Fibroblast of the conjunctiva (primary cell): ENCODE measurements around the gene BCAR3.
"Not testable (repeated sequence)": the region's sequence is repeated elsewhere in the genome, so short reads cannot be mapped to it uniquely, and the experiment has no call there.

Experiments
- DNase-seq: peaks from one replicate; pipeline ENCODE4 v3.0.0-alpha.2; 2010; ENCODE audit warnings: low read depth

The BCAR3 gene

DNA sequence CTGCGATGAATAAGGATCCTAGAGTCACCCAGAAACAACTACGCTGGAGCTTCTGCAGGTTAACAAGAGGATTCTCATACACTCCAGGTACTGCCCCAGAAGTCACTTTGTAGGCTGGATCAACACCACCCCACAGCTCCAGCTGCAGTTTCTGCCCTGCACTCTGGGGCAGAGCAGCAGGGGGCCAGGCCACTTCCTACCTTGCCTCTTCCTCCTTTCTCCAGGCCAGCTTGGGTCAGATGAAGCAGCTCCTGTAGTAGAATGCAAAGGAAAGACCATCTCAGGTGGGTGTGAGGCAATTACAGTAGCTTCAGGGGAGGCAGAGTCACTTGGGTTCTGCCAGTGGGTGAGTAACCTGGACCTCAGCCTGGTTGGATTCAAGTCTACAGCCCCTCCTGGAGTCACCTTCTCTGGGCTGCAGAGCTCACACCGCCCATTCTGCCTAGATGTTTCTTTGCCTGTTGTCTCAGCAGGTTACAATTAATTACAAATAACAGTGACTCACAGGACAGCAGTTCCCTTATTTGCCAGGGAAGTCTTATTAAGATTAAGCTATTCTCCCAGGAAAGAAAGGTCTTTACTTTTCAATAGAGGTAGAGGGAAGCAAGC lies 24.4 kb upstream of the BCAR3 start:
- DNase-seq: no peak

DNA sequence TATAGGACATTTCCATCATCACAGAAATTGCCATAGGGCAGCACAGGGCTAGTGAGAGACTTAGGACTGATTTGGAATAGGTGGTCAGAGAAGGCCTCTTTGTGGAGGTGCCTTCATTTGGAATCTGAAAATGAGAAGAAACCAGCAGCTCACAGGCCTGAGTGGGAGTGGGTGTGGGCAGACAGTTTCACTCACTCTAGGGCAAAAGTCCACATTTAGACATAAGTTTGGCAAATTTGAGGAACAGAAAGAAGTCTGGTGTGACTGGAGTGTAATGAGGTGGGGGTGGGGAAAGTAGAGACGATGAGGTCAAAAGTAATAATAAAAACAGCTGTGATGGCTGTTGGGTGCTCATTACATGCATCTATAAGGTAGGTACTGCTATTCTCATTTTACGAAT lies 22.4 kb upstream of the BCAR3 start:
- no peak for DNase-seq

DNA sequence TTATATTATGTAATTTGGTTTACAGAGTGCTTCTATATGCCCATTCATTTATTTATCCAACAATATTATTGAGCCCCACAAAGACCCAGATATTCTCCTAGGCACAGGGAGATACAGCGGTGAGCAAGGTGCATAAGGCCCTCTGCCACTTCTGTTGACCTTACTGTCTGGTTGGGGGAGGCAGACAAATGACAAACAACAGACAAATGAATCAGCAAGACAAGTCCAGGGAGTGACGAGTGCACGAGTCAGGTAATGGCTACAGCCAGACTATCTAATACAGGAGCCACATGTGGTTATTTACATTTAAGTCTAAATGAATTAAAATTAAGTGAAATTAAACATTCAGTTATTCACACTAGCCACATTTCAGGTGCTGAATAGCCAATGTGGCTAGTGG lies 22.0 kb upstream of the BCAR3 start:
- DNase-seq: no peak

DNA sequence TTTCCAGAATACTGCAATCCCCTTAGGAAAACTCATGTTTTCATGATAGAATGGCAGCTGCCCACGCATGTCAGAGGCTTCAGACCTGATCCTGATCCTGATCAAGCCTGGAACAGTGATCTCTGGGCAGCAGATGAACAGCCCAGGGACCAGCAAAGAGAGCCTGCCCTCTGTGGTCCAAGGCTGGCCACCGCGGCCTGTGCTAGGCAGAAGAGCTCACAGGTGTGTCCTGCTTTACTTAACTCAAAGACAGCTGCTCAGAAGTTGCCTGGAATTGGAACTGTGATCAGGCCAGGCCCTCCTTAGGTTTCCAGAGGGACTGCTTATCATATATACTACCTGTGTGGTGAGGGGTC lies 21.2 kb upstream of the BCAR3 start:
- no peak for DNase-seq

DNA sequence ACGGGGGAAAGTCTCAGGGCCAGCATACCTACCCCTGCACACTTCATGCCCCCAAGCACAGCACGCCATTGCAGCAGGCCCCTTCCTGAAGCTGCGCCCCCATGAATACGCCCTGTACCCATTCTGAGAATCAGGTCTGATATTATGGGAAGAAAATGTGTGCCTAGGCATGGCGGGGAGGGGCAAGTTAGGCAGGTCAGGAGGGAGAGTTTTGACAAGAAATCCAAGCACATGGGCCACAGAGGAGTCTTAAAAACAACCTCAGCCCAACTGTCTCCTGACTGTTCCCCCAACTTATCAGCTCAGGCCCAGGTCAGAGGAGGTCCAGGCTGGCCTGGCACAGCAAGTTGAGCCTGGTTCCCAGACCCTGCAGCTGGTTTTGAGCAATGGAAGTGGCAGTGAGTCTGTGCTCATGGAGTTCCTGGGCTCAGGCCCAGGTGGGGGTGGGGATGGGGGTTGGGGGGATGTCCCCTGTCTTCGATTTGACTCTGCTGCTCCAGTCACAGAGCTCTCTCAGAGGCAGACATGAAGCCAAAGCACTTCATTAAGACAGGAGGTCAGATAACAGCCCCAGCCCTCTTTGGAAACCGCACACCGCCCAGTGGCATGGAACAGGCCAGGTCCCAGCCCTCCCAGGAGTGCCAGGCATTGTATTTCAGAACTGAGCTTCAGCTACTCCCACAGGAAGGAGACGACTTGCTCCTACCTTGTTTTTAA lies 20.6 kb upstream of the BCAR3 start:
- no peak for DNase-seq

DNA sequence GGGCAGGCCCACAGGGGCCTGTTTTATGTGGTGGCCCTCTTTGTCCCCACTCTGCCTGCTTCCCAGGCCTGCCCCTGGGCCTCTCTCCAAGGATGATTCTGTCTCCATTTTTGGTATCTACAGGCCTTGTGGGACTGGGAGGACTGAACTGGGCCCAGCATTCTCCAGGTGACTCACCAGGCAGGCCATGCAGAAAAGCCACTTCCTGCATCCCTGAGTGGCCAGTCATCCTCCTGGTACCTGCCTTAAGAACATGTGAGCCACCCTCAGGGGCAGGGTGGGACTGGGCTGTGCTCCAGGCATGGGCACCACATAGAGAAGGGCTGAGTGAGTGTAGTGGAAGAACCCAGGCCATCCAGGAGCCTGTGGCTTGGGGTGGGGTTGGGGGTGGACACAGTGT lies 20.0 kb upstream of the BCAR3 start:
- DNase-seq: peak; percentile 84

DNA sequence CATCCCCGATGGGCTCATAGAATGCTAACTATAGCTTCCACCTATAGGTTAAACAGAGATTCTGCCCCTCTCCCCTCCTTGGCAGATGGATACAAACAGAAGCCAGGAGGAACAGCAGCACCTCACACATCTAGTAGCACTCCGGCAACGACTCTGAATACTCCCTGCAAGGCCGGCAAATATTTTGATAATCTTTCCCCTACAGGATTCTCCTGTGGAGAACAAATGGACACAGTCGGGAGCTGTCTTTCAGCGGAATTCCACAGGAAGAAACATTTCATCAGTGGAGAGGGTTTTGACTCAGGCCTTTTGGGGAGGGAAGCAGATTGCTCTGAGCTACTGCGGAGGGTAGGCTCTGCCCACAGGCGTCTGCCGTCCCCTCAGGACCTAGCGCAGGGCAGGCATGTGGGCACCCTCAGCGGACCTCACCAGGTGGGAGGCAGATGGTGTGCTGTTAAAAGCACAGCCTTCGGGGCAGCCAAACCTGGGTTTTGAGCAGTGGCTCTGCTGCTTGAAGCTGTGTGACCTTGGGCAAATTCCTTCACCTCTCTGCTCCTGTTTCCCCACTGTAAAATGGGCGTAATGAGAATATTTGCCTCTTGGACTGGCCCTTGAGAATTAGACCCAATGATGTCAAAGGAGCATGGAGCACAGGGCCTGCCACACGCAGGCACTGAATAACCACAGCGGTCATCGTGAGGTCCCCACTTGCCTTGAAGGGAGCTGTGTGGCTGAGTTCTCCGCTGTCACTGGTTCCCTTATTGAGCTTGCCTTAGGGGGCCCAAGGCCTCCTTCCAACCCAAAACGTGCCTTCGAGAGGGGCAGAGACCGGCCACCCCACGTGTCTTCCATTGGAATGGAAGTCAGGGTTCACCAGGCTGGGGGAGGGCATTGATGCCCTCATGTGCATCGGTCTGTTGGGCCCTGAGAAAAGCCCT lies 19.2 kb upstream of the BCAR3 start:
- no peak for DNase-seq

DNA sequence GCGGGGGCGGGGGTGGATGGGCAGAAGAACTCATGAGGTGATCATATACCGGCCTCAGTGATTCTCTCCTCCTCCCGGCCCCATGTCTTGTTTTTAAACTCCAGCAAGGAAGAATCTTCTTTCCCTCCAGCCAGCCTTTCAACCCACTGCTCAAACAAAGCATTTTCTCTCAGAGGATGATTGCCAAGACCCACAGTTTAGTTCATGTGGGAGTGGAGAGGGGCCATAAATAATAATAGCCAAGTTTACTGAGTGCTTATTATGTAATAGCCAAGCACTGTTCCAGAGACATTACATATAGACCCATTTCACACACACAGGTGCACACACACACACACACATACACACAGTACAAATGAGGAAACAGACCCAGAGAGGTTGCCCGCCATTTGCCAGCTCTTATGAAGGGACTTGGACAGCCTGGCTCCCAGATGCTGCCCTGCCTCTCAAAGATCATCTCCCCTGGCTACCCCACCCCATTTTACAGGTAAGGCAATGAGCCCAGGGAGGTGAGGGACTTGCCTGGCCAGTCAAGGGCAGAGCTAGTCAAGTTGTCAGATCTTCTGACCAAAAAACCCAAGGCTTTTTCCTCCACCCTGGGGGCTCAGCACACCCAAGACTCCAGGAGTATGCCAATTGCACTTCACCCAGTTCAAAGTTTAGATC lies 18.0 kb upstream of the BCAR3 start:
- no peak for DNase-seq

DNA sequence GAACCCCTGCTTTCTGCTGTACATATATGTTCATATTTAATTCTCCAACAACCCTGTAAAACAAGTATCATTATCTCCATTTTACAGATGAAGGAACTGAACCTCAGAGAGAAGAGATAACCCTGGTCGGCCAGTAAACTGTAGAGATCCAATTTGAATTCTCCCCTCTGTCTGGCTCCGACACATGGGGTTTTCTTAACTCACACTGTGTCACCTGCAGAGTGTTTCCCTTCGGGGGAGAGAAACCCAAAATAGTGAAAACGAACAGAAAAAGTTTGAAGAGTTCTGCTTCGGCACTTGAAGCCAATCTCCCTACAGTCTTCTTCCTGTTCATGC lies 17.4 kb upstream of the BCAR3 start:
- DNase-seq: no peak

DNA sequence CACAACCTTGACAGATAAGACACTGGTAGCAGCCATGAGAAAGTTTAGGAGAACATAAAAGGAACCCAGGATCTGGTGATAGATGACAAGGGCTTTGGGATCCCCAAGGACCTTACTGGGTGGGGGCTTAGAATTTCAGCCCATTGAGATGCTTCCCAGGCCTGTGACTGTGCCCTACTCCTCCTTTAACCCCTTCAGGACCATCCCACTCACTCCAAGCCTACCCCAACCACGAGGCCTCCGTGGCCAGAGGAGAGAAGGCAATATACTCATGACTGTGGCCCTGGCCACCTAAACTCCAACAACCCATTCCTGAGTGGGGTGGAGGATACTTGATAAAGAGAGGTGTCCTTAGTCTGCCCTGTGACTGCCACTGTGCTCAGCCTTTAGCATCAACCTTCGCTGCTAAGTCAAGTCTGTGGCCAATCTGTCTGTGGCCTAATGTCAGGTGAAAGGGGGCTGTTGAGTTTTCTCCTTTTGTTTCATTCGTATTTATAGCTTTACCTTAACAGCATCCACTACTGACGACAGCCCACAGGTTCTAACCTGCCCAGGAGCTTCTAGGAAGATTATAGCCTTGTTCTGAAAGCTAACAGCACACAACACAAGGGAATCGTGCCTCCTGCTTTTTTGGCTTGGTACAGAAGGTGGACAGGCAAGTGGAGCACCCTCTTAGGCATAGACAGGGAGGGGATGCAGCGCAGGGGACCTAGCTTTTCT lies 16.9 kb upstream of the BCAR3 start:
- DNase-seq: no peak

DNA sequence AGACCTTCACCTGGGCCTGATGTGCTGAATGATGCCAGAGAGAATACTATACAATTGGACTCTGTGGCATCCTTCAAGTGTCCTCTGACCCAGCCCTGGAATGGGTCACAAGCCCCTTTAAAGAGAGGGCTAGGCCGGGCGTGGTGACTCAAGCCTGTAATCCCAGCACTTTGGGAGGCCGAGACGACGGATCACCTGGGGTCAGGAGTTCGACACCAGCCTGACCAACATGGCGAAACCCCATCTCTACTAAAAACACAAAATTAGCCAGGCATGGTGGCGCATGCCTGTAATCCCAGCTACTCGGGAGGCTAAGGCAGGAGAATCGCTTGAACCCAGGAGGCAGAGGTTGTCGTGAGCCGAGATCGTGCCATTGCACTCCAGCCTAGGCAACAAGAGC lies 15.9 kb upstream of the BCAR3 start:
- not testable (repeated sequence) for DNase-seq

DNA sequence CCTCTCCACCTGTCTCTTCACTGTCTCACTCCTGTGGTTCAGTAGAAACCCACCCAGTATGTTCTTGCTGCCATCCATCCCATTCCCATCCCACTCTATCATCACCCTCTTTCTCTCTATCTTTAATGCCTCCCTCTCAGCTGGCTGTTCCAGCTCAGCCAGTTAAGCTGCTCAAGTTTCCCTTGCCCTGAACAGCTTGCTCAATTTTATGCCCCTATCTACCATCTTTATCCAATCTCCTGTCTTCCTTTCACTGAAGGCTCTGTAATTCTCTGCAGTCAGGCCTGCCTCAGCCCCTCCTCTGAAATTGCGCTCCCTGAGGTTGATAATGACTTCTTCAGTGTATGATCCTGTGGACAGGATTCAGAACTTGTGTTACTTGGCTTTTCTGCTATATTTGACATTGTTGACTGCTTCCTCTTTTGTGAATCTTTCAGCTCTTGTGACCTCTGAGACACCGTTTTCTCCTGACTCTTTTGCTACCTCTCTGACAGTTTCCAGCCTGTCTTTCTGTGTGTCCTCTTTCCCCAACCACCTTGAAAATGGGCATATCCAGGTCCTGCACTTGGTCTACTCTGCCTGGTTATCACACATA lies 13.9 kb upstream of the BCAR3 start:
- no peak for DNase-seq

DNA sequence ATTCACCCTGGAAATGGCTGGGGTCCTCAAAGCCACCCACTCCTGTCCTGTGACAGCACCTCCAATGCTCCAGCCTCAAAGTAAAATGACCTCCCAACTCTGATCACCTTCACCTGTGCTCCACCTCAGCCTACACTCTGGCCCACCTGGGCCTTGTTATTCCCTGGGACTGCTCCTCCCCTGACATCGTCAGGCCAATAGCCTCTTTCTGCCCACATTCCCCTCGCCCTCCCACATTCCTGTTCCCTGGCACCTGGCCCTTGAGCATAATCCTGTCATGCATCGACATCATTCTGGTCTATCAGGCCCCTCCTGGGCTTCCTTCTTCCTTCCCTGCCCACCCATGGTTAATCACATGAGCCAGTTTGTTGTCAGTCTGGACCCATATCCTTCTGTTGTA lies 13.2 kb upstream of the BCAR3 start:
- no peak for DNase-seq

DNA sequence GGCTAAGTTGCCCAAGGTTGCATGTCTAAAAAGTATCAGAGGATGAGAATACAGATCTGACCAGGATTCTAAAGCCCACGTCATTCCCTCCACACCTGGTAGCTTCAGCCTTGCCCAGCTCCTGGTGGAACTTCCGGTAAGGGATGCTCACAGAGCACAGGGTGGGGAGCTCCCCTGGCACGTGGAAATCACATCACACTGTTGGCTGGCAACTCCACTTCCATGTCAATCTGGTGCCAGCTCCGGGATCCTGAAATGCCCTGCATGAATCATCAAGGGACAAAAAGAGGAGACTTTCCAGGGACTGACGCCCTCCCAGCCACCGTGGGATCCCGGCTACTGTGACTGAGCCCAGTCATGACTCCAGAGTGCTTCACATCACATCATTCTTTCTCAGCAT lies 12.4 kb upstream of the BCAR3 start:
- no peak for DNase-seq

DNA sequence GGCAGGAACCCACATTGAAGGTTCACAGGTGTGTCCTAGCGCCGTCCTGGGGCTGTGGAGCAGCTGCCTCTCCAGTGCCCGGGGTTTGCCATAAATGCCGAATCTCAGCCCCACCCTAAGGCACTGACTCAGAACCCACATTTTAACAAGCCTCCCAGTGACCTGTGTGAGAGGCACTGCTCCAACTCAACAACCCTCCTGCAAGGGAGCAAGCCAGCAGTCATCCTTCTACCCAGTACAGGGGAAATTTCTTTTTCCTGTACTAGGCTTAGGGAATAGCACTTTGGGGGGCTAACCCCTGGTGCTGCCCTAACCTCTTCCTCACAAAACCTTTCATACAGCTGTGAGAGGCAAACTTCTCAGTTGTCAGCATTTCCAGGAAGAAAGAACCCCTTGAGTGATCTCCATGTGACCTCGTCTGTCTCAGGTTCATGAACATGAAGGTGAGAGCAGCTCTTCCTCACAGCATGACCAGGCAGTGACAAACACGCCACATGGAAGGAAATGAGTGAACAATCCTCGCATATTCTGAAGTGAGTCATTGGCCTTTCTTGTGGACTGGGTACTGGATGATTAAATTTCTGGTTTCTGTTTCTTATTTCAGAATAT lies 11.4 kb upstream of the BCAR3 start:
- DNase-seq: no peak

DNA sequence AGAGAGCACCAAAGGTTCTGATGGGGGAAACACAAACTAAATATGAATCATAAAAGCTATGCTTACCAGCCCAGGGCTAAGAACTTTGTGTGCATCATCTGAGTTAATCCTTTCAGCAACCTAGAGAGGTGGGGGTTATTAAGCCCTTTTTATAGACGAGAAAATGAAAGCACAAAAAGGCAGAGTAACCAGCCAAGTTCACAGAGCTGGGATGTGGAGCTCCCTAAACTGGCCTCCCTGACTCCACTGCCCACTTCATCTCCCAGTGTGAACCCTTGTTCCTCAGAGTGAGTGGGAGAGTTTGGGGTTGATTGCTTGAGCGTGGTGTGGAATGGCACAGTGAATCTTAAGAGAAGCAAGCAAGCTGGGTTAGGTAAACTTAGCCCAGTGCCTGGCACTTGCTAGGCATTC lies 10.8 kb upstream of the BCAR3 start:
- no peak for DNase-seq

DNA sequence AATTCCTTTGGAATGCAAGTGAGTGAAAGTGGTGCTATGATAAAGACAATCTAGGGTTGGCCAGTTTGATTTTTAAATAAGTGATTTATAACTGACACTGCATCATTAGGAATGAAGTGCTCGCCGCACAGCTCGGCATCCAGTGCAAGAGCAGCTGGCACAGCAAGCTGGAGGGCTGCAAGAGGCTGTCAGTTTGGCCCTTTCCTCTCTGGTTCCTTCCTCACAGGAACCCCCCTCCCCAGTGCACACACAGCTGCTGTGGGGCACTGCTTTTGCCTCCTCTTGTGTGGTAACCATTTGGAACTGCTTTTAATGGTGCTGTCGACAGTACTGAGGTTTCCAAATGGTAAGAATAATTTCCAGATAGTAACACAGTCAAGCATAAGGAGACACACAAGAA lies 10.4 kb upstream of the BCAR3 start:
- DNase-seq: no peak

DNA sequence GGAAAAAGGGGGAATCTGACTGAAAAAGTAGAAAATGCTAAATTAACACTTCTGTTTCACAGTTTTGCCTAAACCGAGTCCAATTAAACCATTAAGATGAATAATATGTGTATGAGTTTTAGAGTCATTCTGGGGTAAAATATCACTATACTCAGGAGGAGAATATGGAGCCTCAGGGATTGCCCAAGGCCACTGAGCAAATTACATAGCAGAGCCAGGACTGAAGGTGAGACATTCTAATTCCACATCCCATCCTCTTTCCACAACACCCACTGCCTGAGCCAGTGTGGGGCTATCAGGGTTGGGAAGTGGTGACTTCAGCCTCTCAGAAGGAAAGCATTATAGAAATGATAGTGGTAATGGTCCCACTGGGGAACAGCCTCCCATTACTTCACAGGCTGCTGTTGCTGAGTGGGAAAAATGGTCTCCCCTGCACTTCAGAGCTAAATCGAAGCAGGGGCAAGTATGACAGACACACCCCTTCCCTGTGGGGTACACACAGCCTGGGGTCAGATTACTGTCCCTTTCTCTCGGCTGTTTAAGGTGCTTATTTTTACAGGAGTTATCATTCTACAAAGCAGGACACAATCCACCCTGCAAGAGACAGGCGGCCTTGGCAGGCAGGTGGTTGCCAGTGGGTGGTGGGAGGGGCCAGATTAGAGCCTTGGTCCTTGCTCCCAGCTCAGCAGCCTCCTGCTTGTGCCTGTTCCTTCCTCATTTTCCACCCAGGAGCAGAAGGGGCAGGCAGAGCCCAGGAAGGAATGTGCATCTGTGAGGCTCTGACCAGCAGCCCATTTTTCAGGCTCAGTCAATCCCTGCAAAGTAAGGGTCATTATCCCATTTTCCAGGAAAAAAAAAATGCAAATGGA lies 9.5 kb upstream of the BCAR3 start:
- no peak for DNase-seq

DNA sequence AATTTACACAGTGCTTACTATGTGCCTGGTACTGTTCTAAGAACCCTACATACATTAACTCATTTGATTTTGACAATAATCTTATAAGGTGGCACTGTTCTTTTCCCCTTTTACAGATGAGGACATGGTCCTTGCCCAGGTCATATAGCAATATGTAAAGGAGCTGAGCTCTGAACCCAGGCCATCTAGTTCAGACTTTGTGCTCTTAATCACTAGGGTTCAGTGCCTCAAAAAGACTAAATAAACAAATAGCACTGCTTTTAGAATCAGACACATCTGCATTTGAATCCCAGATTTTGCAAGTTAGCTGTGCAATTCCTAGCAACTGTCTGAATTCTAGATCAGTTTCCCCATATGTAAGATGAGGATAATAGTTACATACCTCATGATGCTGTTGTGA lies 8.7 kb upstream of the BCAR3 start:
- DNase-seq: no peak

DNA sequence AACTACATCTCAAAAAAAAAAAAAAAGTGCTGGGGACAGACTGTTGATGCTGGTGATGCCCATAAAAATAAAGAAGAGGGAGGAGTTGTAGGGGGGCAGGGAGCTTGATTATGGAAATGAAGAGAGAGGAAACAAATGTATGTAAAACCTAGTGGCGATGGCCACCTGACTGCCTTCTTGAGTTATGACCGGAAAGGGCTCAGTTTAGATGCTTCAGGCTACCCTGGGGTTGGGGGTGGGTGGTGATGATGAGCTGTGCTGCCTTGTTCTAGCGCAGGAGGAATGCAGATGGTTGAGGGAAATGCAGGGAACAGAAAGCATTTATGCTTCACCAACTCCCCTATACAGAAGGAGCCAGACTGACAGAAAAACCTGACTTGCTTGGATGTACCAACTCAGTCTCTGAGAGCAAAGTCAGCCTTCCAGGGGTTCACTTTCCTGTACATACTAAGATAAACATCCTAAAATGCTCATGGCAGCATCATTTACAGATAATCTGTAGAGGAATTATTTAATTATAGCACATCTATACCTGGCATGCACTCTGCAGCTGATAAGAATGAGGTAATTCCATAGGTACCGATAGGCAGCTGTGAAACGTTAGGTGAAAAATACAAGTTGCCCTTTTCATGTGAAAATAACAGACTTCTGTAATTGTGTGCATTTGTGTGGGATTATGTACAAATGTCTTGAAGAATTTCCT lies 8.0 kb upstream of the BCAR3 start:
- DNase-seq: no peak
